ENCODE data around the gene RNF148.

The RNF148 gene

DNA sequence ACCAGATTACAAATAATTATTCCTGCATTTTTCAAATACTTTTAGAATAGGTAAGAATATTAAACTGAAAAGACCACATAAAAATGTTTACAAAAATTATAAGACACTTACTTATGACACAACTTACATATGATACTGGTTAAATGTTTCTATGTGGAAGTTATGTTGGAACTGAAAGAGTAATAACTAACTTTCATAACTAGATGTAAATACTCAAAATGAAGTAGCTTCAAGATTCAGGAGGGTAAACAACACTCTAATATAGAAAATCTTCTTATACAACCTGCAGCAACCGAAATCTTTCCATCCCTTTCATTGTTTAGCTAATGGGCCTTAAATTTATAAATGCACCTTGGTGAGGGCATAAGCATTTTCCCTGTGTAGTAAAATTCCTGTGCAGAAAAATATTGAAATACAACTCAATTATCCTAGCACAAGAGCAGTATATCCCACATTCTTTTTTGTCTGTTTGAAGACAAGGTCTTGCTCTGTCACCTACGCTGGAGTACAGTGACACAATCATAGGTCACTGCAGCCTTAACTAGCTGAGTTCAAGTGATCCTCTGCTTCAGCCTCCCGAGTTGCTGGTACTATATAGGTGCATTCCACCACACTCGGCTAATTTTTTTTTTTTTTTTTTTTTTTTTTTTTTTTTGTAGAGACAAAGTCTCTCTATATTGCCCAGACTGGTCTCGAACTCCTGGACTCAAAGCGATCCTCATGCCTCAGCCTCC lies 14.8 kb upstream of the RNF148 start:
- no peaks in the 10 kb centered on the region for H3K36me3 ChIP-seq
- no peak overlapping the region for H3K27ac ChIP-seq
- no peak for DNase-seq
- no peaks in the 10 kb centered on the region for H3K27me3 ChIP-seq (ENCODE audit: insufficient read depth, low read depth, severe bottlenecking)
- H3K9me3 ChIP-seq (ENCODE audit: severe bottlenecking), result no peaks in the 10 kb centered on the region
- no peak overlapping the region for H3K4me3 ChIP-seq (ENCODE audit: low read depth, low read length)
- TF ChIP-seq, protein P1, sequence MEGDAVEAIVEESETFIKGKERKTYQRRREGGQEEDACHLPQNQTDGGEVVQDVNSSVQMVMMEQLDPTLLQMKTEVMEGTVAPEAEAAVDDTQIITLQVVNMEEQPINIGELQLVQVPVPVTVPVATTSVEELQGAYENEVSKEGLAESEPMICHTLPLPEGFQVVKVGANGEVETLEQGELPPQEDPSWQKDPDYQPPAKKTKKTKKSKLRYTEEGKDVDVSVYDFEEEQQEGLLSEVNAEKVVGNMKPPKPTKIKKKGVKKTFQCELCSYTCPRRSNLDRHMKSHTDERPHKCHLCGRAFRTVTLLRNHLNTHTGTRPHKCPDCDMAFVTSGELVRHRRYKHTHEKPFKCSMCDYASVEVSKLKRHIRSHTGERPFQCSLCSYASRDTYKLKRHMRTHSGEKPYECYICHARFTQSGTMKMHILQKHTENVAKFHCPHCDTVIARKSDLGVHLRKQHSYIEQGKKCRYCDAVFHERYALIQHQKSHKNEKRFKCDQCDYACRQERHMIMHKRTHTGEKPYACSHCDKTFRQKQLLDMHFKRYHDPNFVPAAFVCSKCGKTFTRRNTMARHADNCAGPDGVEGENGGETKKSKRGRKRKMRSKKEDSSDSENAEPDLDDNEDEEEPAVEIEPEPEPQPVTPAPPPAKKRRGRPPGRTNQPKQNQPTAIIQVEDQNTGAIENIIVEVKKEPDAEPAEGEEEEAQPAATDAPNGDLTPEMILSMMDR (IDR thresholded peaks at IDR 0.05; ENCODE audit: low read depth, low read length), result no peak

DNA sequence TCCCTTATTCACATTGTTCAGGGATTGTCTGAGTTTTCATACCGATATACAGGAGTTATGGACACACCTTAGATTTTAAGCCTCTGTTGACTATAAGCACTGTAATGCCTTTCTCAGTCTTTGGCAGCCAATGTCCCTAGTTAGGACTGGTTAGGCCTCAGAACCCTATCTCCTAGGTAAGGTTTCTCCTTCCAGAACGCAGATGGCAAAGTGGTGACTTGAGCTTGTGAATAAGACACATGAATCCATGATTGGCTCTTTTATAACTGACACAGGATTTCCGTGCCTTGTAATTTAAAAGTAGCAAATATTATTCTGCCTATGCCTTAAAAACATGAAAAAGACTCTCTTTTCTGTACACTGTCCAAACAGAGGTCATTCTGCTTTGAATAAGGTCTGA lies 12.5 kb upstream of the RNF148 start:
- TF ChIP-seq, protein P1 (IDR thresholded peaks at IDR 0.05; ENCODE audit: low read depth, low read length), result no peak
- no peak for DNase-seq
- no peaks in the 10 kb centered on the region for H3K36me3 ChIP-seq
- H3K4me3 ChIP-seq (ENCODE audit: low read depth, low read length), result no peak overlapping the region
- no peaks in the 10 kb centered on the region for H3K27me3 ChIP-seq (ENCODE audit: insufficient read depth, low read depth, severe bottlenecking)
- no peak overlapping the region for H3K27ac ChIP-seq
- no peaks in the 10 kb centered on the region for H3K9me3 ChIP-seq (ENCODE audit: severe bottlenecking)

DNA sequence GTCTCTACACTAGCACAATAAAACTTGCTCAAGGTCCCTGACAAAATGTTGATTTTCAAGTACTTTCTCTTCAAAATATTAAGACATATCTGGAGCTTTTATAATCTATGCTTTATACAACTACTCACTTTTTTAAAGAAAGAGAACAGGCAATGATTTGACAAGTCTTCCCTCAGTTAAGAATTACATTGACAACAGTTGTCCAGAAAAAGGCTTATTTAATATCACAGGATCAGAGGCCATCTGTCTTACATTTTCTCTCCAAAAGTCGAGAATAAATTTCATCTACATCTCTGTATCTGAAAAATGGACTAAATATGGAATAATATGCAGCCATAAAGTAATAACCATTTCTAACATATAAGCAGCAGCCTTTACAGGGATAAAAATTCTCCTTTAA lies 8.2 kb upstream of the RNF148 start:
- Histone ChIP-seq H3K27ac (no peak overlapping the region), H3K4me3 (ENCODE audit: low read depth, low read length) (no peak overlapping the region), H3K9me3 (ENCODE audit: severe bottlenecking) (no peaks in the 10 kb centered on the region), H3K36me3 (no peaks in the 10 kb centered on the region), H3K27me3 (ENCODE audit: insufficient read depth, low read depth, severe bottlenecking) (no peaks in the 10 kb centered on the region)
- TF ChIP-seq, protein P1 (IDR thresholded peaks at IDR 0.05; ENCODE audit: low read depth, low read length), result no peak
- DNase-seq, result no peak

DNA sequence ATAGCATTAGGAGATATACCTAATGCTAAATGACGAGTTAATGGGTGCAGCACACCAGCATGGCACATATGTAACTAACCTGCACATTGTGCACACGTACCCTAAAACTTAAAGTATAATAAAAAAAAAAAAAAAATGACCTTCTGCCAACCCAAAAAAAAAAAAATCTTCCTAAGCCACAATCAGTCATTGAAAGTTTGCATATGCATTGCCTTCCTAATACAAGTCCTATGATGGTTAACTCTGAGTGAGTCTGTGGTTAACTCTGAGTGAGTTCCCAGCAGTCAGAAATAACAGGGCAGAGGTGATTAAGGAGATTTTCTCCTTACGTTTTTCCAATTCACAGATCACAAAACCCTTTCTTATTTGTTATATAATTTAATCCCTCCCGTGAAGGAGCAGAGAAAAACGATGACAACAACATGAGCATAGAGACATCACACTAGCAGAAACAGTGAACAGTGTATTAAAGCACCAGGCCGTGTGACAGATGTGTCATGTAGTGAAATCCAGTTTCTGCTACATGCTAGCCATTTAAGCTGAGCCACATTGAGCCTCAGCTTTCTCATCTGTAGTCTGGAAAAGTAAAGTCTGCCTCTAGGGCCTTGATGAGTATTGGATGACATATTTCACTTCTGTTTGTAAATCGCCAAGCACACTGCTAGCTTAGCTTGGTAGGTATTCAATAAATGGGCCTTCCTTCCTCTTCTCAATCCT lies 7.4 kb upstream of the RNF148 start:
- TF ChIP-seq, protein P1 (IDR thresholded peaks at IDR 0.05; ENCODE audit: low read depth, low read length), result no peak
- Histone ChIP-seq H3K9me3 (ENCODE audit: severe bottlenecking) (no peaks in the 10 kb centered on the region), H3K27me3 (ENCODE audit: insufficient read depth, low read depth, severe bottlenecking) (no peaks in the 10 kb centered on the region), H3K27ac (no peak overlapping the region), H3K36me3 (no peaks in the 10 kb centered on the region), H3K4me3 (ENCODE audit: low read depth, low read length) (no peak overlapping the region)
- no peak for DNase-seq

DNA sequence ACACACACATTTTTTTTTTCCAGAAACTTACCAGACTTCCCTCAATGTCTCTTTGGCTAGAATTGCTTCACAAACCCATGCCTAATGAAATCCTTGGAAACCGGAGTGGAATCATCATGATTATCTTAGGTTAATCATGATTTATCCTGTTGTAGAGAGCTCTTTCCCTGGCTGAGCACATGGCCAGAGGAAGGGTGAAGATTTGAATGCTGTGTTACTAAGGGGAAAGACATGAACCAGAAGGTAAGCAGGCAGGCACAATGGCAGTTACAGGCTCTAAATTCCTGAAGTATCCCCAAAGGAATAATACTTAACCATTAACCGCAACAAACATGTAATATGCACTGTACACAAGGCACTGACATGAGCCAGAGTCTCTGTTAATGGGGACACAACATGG lies 4.1 kb upstream of the RNF148 start:
- no peak for DNase-seq
- no peak overlapping the region for H3K4me3 ChIP-seq (ENCODE audit: low read depth, low read length)
- H3K27me3 ChIP-seq (ENCODE audit: insufficient read depth, low read depth, severe bottlenecking), result no peaks in the 10 kb centered on the region
- no peaks in the 10 kb centered on the region for H3K36me3 ChIP-seq
- H3K27ac ChIP-seq, result no peak overlapping the region
- TF ChIP-seq, protein P1 (IDR thresholded peaks at IDR 0.05; ENCODE audit: low read depth, low read length), result no peak
- no peaks in the 10 kb centered on the region for H3K9me3 ChIP-seq (ENCODE audit: severe bottlenecking)

Measured in WERI-Rb-1 (cell line).